CD4-positive, alpha-beta T cell (primary cell): ENCODE measurements around the gene GNA15. TPM values are rescaled to one million over a fixed set of nuclear protein-coding genes. Genes with fewer than 3 reads are reported as not detected.

Experiments used
- ATAC-seq: fragments of 200-7000 bp; cut with Tn5 transposase; one replicate; pipeline ENCODE4 v1.10.0; 2022; ENCODE audit warnings: mild to moderate bottlenecking; ENCODE audit not compliant: poor library complexity
- CTCF ChIA-PET: fragments of 350-600 bp; sonication (Branson Sonifier 250); formaldehyde crosslinking; loops from one replicate; lab custom pipeline; 2021; ENCODE audit warnings: antibody characterized with exemption, inconsistent platforms; lab: Charles Lee
- POLR2A ChIA-PET: fragments of 350-600 bp; sonication (Branson Sonifier 250); formaldehyde crosslinking; loops from one replicate; lab custom pipeline; 2021; ENCODE audit warnings: antibody characterized with exemption, inconsistent platforms; lab: Charles Lee
- DNase-seq, 14 experiments: peaks; one replicate each; pipeline ENCODE4 v3.0.0-alpha.2; 2013 to 2020; ENCODE audit warnings: mixed read lengths in 2 of 14
- H3K27ac ChIP-seq, 2 donors: one replicate each; pipeline versions ENCODE4 v1.5.1 to v1.7.0; 2013; ENCODE audit warnings: low read length in 2 of 2, low read depth in 1 of 2, mild to moderate bottlenecking in 1 of 2
- H3K27me3 ChIP-seq, 2 experiments: 1 replicate in 1 of 2; 2 replicates in 1 of 2; pipeline versions ENCODE4 v1.6.1 to v1.7.0; 2013; ENCODE audit warnings: low read length in 2 of 2, control low read depth in 1 of 2, mild to moderate bottlenecking in 1 of 2, moderate library complexity in 1 of 2; ENCODE audit not compliant: insufficient read depth in 2 of 2, control insufficient read depth in 1 of 2
- H3K36me3 ChIP-seq: one replicate; pipeline ENCODE4 v1.6.1; 2013; ENCODE audit warnings: low read length, control low read depth; ENCODE audit not compliant: insufficient read depth
- H3K4me1 ChIP-seq: one replicate; pipeline ENCODE4 v1.6.1; 2013; ENCODE audit warnings: low read length, control low read depth; ENCODE audit not compliant: insufficient read depth
- H3K4me3 ChIP-seq: one replicate; pipeline ENCODE4 v1.5.1; 2013; ENCODE audit warnings: mild to moderate bottlenecking, low read length, moderate library complexity
- H3K9me3 ChIP-seq, 2 experiments: 1 replicate in 1 of 2; 2 replicates in 1 of 2; pipeline versions ENCODE4 v1.6.1 to v1.7.0; 2013; ENCODE audit warnings: low read length in 2 of 2, mild to moderate bottlenecking in 2 of 2, control low read depth in 1 of 2, moderate library complexity in 1 of 2; ENCODE audit not compliant: control insufficient read depth in 1 of 2, insufficient read depth in 1 of 2
- H3K27ac Mint-ChIP-seq: one replicate; pipeline ENCODE4 v1.8.0; 2020; ENCODE audit warnings: mixed read lengths
- H3K27me3 Mint-ChIP-seq: one replicate; pipeline ENCODE4 v1.8.0; 2021; ENCODE audit warnings: mixed read lengths
- H3K36me3 Mint-ChIP-seq: one replicate; pipeline ENCODE4 v1.8.0; 2021; ENCODE audit warnings: low read depth, mixed read lengths
- H3K4me1 Mint-ChIP-seq: one replicate; pipeline ENCODE4 v1.8.0; 2021; ENCODE audit warnings: low read depth, mixed read lengths
- H3K4me3 Mint-ChIP-seq: one replicate; pipeline ENCODE4 v1.8.0; 2020; ENCODE audit warnings: mild to moderate bottlenecking, mixed read lengths
- H3K9me3 Mint-ChIP-seq: one replicate; pipeline ENCODE4 v1.8.0; 2020; ENCODE audit warnings: mixed read lengths
- intact Hi-C, 2 experiments: fragments of 100-400 bp; cut with DNase I in 1 of 2; cut with micrococcal nuclease in 1 of 2; formaldehyde crosslinking; loops; one replicate each; pipeline versions ENCODE4 v1.15.1 to v1.9.0; 2023 to 2025; cut with DNase I, micrococcal nuclease
- total RNA-seq, 174 experiments: library from RNA in 2 of 174; stranded (reverse) in 2 of 174; gene quantifications; one replicate each; pipeline ENCODE4 v1.2.3 and lab custom pipeline; 2021 to 2026
- TF ChIP-seq, protein P1 (sequence below): fragments of 200-600 bp; IDR thresholded peaks from one replicate; pipeline ENCODE4 v1.8.0; 2022; ENCODE audit warnings: antibody characterized with exemption, mild to moderate bottlenecking

The GNA15 gene
- total RNA-seq, 2 experiments from 2014 or later: 12.1 to 14.9 TPM

DNA sequence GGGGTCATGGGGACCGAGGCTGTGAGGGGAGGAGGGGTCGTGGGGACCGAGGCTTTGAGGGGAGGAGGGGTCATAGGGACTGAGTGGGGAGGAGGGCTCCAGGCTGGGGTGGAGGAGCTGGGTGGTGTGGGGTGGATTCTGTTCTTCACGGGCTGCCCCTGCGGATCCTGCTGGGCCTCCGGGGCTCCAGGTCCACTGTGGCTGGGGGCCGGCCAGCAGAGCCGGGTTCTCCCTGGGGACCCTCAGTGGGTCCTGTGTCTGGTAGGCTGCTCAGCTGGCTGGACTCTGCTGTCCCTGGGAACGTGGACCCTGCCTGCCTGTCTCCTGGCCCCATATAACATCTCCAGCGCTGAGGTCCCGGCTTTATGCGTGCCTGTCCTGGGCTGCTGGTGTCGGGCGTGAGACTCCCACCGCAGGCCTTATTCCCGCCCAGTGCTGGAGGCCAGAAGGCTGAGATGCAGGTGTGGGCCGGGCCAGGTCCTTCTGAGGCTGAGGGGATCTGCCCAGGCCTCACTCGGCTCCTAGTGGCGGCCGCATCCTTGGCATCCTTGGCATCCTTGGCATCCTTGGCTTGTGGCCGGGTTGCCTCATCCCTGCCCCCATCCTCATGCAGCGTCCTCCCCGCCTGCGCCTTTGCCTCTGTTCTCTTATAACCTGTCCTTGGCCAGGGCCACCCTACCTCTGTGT is 19.8 kb upstream of the GNA15 start:
- Mint-ChIP-seq H3K36me3 (no peaks in the 10 kb centered on the region), H3K27ac (no peak overlapping the region), H3K27me3 (no peaks in the 10 kb centered on the region), H3K4me1 (no peaks in the 10 kb centered on the region), H3K4me3 (no peak overlapping the region), H3K9me3 (no peaks in the 10 kb centered on the region)
- ChIA-PET CTCF (no interaction called here), POLR2A (no interaction called here)
- ATAC-seq (no peak), DNase-seq (no peak)
- no peaks in the 10 kb centered on the region for H3K9me3 ChIP-seq
- intact Hi-C loops: loop anchor here in 1 of 2 experiments (10.0 kb wide), 1 partner anchor 321 kb away; no protein-coding TSS in a partner anchor
- no peaks in the 10 kb centered on the region for H3K27me3 ChIP-seq
- H3K4me3 ChIP-seq: no peak overlapping the region
- no peaks in the 10 kb centered on the region for H3K4me1 ChIP-seq
- TF ChIP-seq, protein P1, sequence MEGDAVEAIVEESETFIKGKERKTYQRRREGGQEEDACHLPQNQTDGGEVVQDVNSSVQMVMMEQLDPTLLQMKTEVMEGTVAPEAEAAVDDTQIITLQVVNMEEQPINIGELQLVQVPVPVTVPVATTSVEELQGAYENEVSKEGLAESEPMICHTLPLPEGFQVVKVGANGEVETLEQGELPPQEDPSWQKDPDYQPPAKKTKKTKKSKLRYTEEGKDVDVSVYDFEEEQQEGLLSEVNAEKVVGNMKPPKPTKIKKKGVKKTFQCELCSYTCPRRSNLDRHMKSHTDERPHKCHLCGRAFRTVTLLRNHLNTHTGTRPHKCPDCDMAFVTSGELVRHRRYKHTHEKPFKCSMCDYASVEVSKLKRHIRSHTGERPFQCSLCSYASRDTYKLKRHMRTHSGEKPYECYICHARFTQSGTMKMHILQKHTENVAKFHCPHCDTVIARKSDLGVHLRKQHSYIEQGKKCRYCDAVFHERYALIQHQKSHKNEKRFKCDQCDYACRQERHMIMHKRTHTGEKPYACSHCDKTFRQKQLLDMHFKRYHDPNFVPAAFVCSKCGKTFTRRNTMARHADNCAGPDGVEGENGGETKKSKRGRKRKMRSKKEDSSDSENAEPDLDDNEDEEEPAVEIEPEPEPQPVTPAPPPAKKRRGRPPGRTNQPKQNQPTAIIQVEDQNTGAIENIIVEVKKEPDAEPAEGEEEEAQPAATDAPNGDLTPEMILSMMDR: no peak
- H3K27ac ChIP-seq: no peak overlapping the region
- H3K36me3 ChIP-seq: no peaks in the 10 kb centered on the region

DNA sequence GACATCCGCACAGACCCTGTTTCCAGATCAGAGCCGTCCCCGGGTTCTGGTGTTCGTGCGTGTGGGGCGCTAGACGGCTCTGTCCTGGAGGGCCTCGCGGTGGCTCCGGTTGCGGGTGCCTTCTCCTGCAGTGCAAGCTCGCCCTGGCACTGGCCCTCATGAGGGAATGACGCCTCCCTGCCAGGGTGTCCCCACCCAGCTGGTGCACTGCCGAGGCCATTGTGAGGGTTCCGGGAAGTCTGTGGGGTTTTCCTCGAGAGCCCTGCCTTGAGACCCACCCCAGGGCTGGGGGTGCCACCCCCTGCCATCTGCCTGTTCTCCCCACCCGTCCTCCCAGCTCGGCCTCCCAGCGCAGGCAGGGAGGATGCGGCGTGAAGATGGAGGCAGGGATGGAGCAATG is 19.2 kb upstream of the GNA15 start:
- ATAC-seq (no peak), DNase-seq (no peak)
- Mint-ChIP-seq H3K4me1 (no peaks in the 10 kb centered on the region), H3K4me3 (no peak overlapping the region), H3K9me3 (no peaks in the 10 kb centered on the region), H3K36me3 (no peaks in the 10 kb centered on the region), H3K27me3 (no peaks in the 10 kb centered on the region), H3K27ac (no peak overlapping the region)
- peaks cover 0 to 1% of the 10 kb centered on the region in 2 experiments for H3K9me3 ChIP-seq
- H3K27ac ChIP-seq: no peak overlapping the region
- intact Hi-C loops: loop anchor here in 1 of 2 experiments (10.0 kb wide), 1 partner anchor 322 kb away; no protein-coding TSS in a partner anchor
- H3K4me3 ChIP-seq: no peak overlapping the region
- CTCF ChIA-PET: no interaction called here
- POLR2A ChIA-PET: no interaction called here
- no peaks in the 10 kb centered on the region for H3K36me3 ChIP-seq
- TF ChIP-seq, protein P1: no peak
- H3K27me3 ChIP-seq: no peaks in the 10 kb centered on the region
- no peaks in the 10 kb centered on the region for H3K4me1 ChIP-seq

DNA sequence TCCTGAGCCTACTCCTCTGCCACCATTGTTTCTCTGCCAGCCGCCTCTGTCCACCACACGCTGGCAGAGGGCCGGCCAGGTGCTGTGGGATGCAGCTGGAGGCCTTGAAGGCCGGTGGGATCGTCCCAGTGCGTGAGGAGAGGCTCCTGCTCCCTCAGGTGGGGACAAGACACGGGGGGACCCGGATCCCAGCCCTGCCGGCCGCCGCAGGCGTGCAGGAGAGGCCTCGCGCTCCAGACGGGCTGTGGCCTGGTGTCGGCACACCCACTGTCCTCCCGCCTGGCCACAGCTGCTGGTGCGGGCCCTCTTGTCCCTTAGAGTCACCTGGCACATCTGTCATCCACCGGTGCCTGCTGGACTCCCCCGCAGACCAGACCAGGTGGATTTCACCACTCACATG is 18.1 kb upstream of the GNA15 start:
- H3K27ac ChIP-seq: no peak overlapping the region
- peaks cover 0 to 3% of the 10 kb centered on the region in 2 experiments for H3K9me3 ChIP-seq
- no peak overlapping the region for H3K4me3 Mint-ChIP-seq
- H3K27me3 Mint-ChIP-seq: no peaks in the 10 kb centered on the region
- ChIA-PET POLR2A (no interaction called here), CTCF (no interaction called here)
- no peak for DNase-seq
- no peaks in the 10 kb centered on the region for H3K27me3 ChIP-seq
- no peaks in the 10 kb centered on the region for H3K36me3 Mint-ChIP-seq
- ATAC-seq: no peak
- H3K9me3 Mint-ChIP-seq: no peaks in the 10 kb centered on the region
- TF ChIP-seq, protein P1: no peak
- no peaks in the 10 kb centered on the region for H3K4me1 Mint-ChIP-seq
- no peak overlapping the region for H3K27ac Mint-ChIP-seq
- H3K4me3 ChIP-seq: no peak overlapping the region
- H3K4me1 ChIP-seq: no peaks in the 10 kb centered on the region
- intact Hi-C loops: loop anchor here in 1 of 2 experiments (10.0 kb wide), 1 partner anchor 323 kb away; no protein-coding TSS in a partner anchor
- H3K36me3 ChIP-seq: no peaks in the 10 kb centered on the region
